ENCODE measurements around the gene PVRIG. TPM values are rescaled to one million over a fixed set of nuclear protein-coding genes. Genes with fewer than 3 reads are reported as not detected.
A peak's percentile ranks its signal among the peaks of the same experiment; 100 is the strongest.

The PVRIG gene
- total RNA-seq, 2 donors from 2014 or later, result not detected

- 90 to 95% methylated on average over 3 to 10 of the region's 11 CpGs for WGBS, 2 experiments (ENCODE audit: insufficient coverage in 1 of 2, insufficient read length in 1 of 2)
- H3K27me3 Mint-ChIP-seq (ENCODE audit: insufficient read depth), result peaks cover 51% of the 10 kb centered on the region
- no peaks in the 10 kb centered on the region for H3K9me3 ChIP-seq (ENCODE audit: control insufficient read depth, low read length)
Measured at GRCh38 chr7:100200693-100201092, 19.1 kb upstream of the PVRIG start.

GRCh38 chr7:100204454-100204853 is 15.3 kb upstream of the PVRIG start:
- H3K27me3 Mint-ChIP-seq (ENCODE audit: insufficient read depth), result peaks cover 41% of the 10 kb centered on the region
- H3K27ac ChIP-seq (ENCODE audit: low read depth, low read length), result no peak overlapping the region

More at GRCh38 chr7:100200693-100201092, 19.1 kb upstream of the PVRIG start:
- Mint-ChIP-seq H3K36me3 (ENCODE audit: low read depth) (no peaks in the 10 kb centered on the region), H3K27ac (no peak overlapping the region), H3K9me3 (no peaks in the 10 kb centered on the region), H3K4me3 (no peak overlapping the region), H3K4me1 (peaks cover 23% of the 10 kb centered on the region)
- Histone ChIP-seq H3K27ac (ENCODE audit: low read depth, low read length) (no peak overlapping the region), H3K36me3 (ENCODE audit: control insufficient read depth, insufficient read depth, low read length) (no peaks in the 10 kb centered on the region), H3K4me3 (ENCODE audit: low read length) (no peak overlapping the region), H3K9ac (ENCODE audit: extremely low read depth, low read length, poor library complexity, severe bottlenecking) (no peak overlapping the region), H3K4me1 (ENCODE audit: control insufficient read depth, insufficient read depth, low read length) (no peaks in the 10 kb centered on the region), H3K27me3 (ENCODE audit: control insufficient read depth, insufficient read depth, low read length, poor library complexity, severe bottlenecking) (peaks cover 5% of the 10 kb centered on the region)
- TF ChIP-seq, protein P1, sequence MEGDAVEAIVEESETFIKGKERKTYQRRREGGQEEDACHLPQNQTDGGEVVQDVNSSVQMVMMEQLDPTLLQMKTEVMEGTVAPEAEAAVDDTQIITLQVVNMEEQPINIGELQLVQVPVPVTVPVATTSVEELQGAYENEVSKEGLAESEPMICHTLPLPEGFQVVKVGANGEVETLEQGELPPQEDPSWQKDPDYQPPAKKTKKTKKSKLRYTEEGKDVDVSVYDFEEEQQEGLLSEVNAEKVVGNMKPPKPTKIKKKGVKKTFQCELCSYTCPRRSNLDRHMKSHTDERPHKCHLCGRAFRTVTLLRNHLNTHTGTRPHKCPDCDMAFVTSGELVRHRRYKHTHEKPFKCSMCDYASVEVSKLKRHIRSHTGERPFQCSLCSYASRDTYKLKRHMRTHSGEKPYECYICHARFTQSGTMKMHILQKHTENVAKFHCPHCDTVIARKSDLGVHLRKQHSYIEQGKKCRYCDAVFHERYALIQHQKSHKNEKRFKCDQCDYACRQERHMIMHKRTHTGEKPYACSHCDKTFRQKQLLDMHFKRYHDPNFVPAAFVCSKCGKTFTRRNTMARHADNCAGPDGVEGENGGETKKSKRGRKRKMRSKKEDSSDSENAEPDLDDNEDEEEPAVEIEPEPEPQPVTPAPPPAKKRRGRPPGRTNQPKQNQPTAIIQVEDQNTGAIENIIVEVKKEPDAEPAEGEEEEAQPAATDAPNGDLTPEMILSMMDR (conservative IDR thresholded peaks at IDR 0.05), result no peak
- DNase-seq, result peak; percentile 61

GRCh38 chr7:100208911-100209408 is 10.8 kb upstream of the PVRIG start:
- Mint-ChIP-seq H3K4me3 (no peak overlapping the region), H3K27me3 (ENCODE audit: insufficient read depth) (peaks cover 27% of the 10 kb centered on the region), H3K4me1 (peaks cover 26% of the 10 kb centered on the region), H3K36me3 (ENCODE audit: low read depth) (peaks cover 3% of the 10 kb centered on the region), H3K27ac (no peak overlapping the region), H3K9me3 (no peaks in the 10 kb centered on the region)
- no peaks in the 10 kb centered on the region for H3K4me1 ChIP-seq (ENCODE audit: control insufficient read depth, insufficient read depth, low read length)
- WGBS, 2 experiments (ENCODE audit: insufficient coverage in 1 of 2, insufficient read length in 1 of 2), result 77 to 89% methylated on average over 4 to 6 of the region's 6 CpGs
- H3K27ac ChIP-seq (ENCODE audit: low read depth, low read length), result no peak overlapping the region
- no peak overlapping the region for H3K4me3 ChIP-seq (ENCODE audit: low read length)
- H3K36me3 ChIP-seq (ENCODE audit: control insufficient read depth, insufficient read depth, low read length), result no peaks in the 10 kb centered on the region
- no peaks in the 10 kb centered on the region for H3K27me3 ChIP-seq (ENCODE audit: control insufficient read depth, insufficient read depth, low read length, poor library complexity, severe bottlenecking)
- H3K9ac ChIP-seq (ENCODE audit: extremely low read depth, low read length, poor library complexity, severe bottlenecking), result no peak overlapping the region
- TF ChIP-seq, protein P1 (conservative IDR thresholded peaks at IDR 0.05), result peak; percentile 42
- no peaks in the 10 kb centered on the region for H3K9me3 ChIP-seq (ENCODE audit: control insufficient read depth, low read length)
- DNase-seq, result no peak

More at GRCh38 chr7:100204454-100204853, 15.3 kb upstream of the PVRIG start:
- TF ChIP-seq, protein P1 (conservative IDR thresholded peaks at IDR 0.05), result no peak
- no peak overlapping the region for H3K4me3 Mint-ChIP-seq
- Histone ChIP-seq H3K9ac (ENCODE audit: extremely low read depth, low read length, poor library complexity, severe bottlenecking) (no peak overlapping the region), H3K27me3 (ENCODE audit: control insufficient read depth, insufficient read depth, low read length, poor library complexity, severe bottlenecking) (no peaks in the 10 kb centered on the region), H3K4me1 (ENCODE audit: control insufficient read depth, insufficient read depth, low read length) (no peaks in the 10 kb centered on the region), H3K4me3 (ENCODE audit: low read length) (no peak overlapping the region), H3K9me3 (ENCODE audit: control insufficient read depth, low read length) (no peaks in the 10 kb centered on the region), H3K36me3 (ENCODE audit: control insufficient read depth, insufficient read depth, low read length) (no peaks in the 10 kb centered on the region)
- no peaks in the 10 kb centered on the region for H3K9me3 Mint-ChIP-seq
- no peak overlapping the region for H3K27ac Mint-ChIP-seq
- WGBS, 2 experiments (ENCODE audit: insufficient coverage in 1 of 2, insufficient read length in 1 of 2), result 93 to 94% methylated on average over 7 to 9 of the region's 9 CpGs
- peaks cover 30% of the 10 kb centered on the region for H3K4me1 Mint-ChIP-seq
- DNase-seq, result no peak
- H3K36me3 Mint-ChIP-seq (ENCODE audit: low read depth), result peaks cover 3% of the 10 kb centered on the region
